RWPE2 (cell line): ENCODE measurements around the gene CAT.

Experiments
- ATAC-seq: fragments of 200-7000 bp; cut with Tn5 transposase; 3 replicates; pipeline ENCODE4 v1.9.1; 2021; ENCODE audit warnings: low read depth
- DNase-seq: peaks from one replicate; pipeline ENCODE4 v3.0.0-alpha.2; 2020; ENCODE audit warnings: low spot score
- H3K27ac ChIP-seq: fragments of 450-650 bp; 2 replicates; pipeline ENCODE4 v1.5.1; 2017; ENCODE audit warnings: mild to moderate bottlenecking; ENCODE audit not compliant: poor library complexity, severe bottlenecking
- H3K27me3 ChIP-seq: fragments of 250-450 bp; sonication (Bioruptor Pico); 2 replicates; pipeline ENCODE4 v1.5.1; 2021; ENCODE audit warnings: mild to moderate bottlenecking, moderate library complexity; ENCODE audit not compliant: insufficient read depth, poor library complexity, severe bottlenecking
- H3K36me3 ChIP-seq: fragments of 250-450 bp; sonication (Bioruptor Pico); 2 replicates; pipeline ENCODE4 v1.5.1; 2020; ENCODE audit warnings: low read depth, mild to moderate bottlenecking, moderate library complexity
- H3K4me1 ChIP-seq: fragments of 250-450 bp; sonication (Bioruptor Pico); 2 replicates; pipeline ENCODE4 v1.5.1; 2021; ENCODE audit warnings: mild to moderate bottlenecking, moderate library complexity; ENCODE audit not compliant: insufficient read depth, poor library complexity, severe bottlenecking
- H3K4me3 ChIP-seq: fragments of 250-450 bp; sonication (Bioruptor Pico); 2 replicates; pipeline ENCODE4 v1.5.1; 2021; ENCODE audit warnings: mild to moderate bottlenecking, moderate library complexity; ENCODE audit not compliant: severe bottlenecking
- H3K9me3 ChIP-seq: fragments of 250-450 bp; sonication (Bioruptor Pico); 2 replicates; pipeline ENCODE4 v1.5.1; 2021; ENCODE audit warnings: mild to moderate bottlenecking, moderate library complexity; ENCODE audit not compliant: severe bottlenecking
- TF ChIP-seq, protein P1 (sequence below): fragments of 450-650 bp; IDR thresholded peaks from one replicate; pipeline ENCODE4 v1.5.1; 2017; ENCODE audit warnings: mild to moderate bottlenecking, moderate library complexity; ENCODE audit not compliant: poor library complexity, severe bottlenecking

Gene CAT

DNA sequence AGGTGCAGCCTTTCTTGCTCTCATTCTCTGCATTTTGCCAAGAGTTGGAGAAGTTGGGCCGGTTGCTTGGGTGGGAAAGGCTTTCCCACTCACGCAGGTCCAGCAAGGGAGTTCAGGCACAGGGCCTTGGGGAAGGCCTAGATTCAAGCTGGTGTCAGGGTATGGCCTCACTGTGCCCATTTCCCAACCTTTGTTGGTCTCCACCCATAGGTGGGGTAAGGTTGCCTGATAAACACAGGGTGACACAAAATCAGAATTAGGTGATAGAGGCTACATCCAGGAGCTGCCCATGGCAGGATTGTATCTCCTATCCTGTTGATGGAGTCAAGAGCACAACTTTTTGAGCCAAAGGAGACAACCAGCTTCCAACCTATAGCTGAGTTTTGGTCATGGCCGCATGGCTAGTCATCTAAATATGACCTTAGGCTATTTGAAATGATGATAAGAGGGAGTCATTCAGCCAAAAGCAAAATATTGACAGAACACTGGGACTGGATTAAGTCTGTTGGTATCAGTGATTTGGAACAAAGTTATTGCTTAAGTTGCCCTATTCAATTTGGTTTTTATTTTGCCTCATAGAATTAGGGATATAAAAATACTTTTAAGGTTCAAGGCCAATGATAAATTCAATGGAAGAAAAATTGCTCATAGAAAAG is 20.9 kb downstream of the CAT start:
- no peak for DNase-seq
- no peaks in the 10 kb centered on the region for H3K9me3 ChIP-seq
- no peak for ATAC-seq
- no peak overlapping the region for H3K27ac ChIP-seq
- no peaks in the 10 kb centered on the region for H3K27me3 ChIP-seq
- no peaks in the 10 kb centered on the region for H3K4me1 ChIP-seq
- H3K36me3 ChIP-seq = peaks cover 57% of the 10 kb centered on the region
- TF ChIP-seq, protein P1, sequence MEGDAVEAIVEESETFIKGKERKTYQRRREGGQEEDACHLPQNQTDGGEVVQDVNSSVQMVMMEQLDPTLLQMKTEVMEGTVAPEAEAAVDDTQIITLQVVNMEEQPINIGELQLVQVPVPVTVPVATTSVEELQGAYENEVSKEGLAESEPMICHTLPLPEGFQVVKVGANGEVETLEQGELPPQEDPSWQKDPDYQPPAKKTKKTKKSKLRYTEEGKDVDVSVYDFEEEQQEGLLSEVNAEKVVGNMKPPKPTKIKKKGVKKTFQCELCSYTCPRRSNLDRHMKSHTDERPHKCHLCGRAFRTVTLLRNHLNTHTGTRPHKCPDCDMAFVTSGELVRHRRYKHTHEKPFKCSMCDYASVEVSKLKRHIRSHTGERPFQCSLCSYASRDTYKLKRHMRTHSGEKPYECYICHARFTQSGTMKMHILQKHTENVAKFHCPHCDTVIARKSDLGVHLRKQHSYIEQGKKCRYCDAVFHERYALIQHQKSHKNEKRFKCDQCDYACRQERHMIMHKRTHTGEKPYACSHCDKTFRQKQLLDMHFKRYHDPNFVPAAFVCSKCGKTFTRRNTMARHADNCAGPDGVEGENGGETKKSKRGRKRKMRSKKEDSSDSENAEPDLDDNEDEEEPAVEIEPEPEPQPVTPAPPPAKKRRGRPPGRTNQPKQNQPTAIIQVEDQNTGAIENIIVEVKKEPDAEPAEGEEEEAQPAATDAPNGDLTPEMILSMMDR = no peak
- H3K4me3 ChIP-seq = no peak overlapping the region

DNA sequence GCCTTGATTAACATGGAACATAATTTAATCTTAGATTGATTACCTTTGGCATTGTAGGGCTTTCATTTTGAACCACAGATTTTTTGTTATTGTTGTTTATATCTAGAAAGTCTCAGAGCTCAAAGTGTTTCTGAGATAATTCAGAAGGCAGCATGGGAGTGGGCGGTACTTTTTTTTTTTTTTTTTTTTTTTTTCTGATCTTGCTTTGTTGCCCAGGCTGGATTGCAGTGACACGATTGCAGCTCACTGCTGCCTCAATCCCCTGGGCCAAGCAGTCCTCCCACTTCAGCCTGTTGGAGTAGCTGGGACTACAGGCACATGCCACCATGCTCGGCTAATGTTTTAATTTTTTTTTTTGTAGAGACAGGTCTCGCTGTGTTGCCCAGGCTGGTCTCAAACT is 21.5 kb downstream of the CAT start:
- DNase-seq = no peak
- Histone ChIP-seq H3K9me3 (no peaks in the 10 kb centered on the region), H3K36me3 (peaks cover 60% of the 10 kb centered on the region), H3K4me3 (no peak overlapping the region), H3K4me1 (no peaks in the 10 kb centered on the region), H3K27me3 (no peaks in the 10 kb centered on the region), H3K27ac (no peak overlapping the region)
- TF ChIP-seq, protein P1 = no peak
- ATAC-seq = no peak

DNA sequence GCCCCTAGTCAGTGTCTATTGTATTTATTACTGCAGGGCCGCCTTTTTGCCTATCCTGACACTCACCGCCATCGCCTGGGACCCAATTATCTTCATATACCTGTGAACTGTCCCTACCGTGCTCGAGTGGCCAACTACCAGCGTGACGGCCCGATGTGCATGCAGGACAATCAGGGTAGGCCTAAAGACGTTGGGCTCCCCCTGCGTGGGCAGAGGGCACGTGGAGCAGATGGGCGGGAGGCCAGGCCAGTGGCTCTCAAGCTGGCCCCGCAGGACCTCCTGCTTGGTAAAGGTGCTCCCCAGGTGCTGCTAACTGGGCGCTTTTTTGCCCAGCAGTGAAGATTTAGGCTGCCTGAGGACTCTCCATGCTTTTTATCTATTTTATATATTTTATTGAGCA is 22.5 kb downstream of the CAT start:
- peaks cover 60% of the 10 kb centered on the region for H3K36me3 ChIP-seq
- H3K9me3 ChIP-seq = no peaks in the 10 kb centered on the region
- no peaks in the 10 kb centered on the region for H3K4me1 ChIP-seq
- TF ChIP-seq, protein P1 = no peak
- DNase-seq (no peak), ATAC-seq (no peak)
- H3K27me3 ChIP-seq = no peaks in the 10 kb centered on the region
- no peak overlapping the region for H3K4me3 ChIP-seq
- H3K27ac ChIP-seq = no peak overlapping the region

DNA sequence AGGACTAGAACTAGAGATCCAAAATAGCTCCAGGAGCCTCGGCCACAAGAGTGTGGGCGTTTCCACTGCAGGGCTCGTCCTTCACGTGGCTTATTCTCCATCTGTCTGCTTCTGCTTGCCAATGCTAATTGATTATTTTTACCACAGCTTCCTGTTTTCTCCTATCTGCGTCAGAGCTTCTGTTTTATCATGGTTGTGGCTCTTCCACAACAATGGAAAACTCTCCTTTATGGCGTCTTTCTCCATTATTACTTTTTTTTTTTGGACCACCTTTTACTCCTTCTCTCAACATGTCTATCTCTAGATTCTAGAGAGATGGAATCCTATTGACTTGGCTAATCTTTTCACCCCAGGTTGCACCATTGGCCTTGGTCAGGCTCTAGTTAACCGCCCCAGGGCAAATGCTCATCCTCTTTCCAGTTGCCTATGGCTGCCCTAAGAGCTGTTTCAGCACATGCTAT is 25.9 kb downstream of the CAT start:
- no peak for DNase-seq
- Histone ChIP-seq H3K9me3 (peaks cover 2% of the 10 kb centered on the region), H3K36me3 (peaks cover 62% of the 10 kb centered on the region), H3K27ac (no peak overlapping the region), H3K4me3 (no peak overlapping the region), H3K27me3 (no peaks in the 10 kb centered on the region), H3K4me1 (no peaks in the 10 kb centered on the region)
- TF ChIP-seq, protein P1 = no peak
- ATAC-seq = no peak

DNA sequence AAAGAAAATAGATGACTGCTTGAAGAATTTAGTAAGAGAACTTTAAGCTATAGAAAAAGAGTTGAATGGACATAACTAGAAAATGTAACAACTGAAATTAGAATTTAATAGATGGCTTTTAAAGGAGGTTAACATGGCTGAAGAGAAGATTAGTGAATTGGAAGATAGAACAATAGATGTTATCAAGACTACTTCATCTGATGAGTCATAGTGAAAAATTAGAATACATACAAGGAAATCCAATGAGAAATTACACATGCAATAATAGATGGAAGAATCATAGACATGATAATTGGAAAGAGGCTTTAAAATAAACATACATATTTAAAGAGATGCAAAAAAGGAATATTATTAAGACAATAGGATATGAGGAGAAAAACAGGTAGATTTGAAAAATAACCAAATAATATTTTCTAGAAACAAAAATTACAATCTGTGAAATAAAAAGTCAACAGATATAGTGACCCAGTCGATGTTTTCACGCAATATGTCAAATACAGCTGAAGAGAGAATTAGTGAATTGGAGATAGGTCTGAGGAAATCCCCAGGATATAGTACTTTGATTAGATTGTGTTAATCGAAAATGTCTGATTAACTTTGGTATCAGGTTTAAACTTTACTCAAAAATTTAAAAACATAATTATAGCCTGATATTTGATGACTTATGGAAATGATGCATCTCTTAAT is 28.2 kb downstream of the CAT start:
- Histone ChIP-seq H3K9me3 (peaks cover 2% of the 10 kb centered on the region), H3K27ac (no peak overlapping the region), H3K36me3 (peaks cover 68% of the 10 kb centered on the region), H3K27me3 (no peaks in the 10 kb centered on the region), H3K4me1 (no peaks in the 10 kb centered on the region), H3K4me3 (no peak overlapping the region)
- ATAC-seq (no peak), DNase-seq (no peak)
- TF ChIP-seq, protein P1 = no peak
